Coronary artery (tissue), 2 donors: ENCODE data around the gene CD93.

Experiments
- DNase-seq: peaks from one replicate; pipeline ENCODE4 v3.0.0-alpha.2; 2017; ENCODE audit warnings: low spot score
- H3K27ac ChIP-seq, 2 donors: fragments of 200-600 bp; sonication (generic); one replicate each; pipeline ENCODE4 v1.5.1; 2016 to 2019
- H3K4me3 ChIP-seq: fragments of 200-600 bp; sonication (generic); 2 replicates; pipeline ENCODE4 v1.5.1; 2016; ENCODE audit warnings: mild to moderate bottlenecking, moderate library complexity
- CTCF ChIP-seq: fragments of 200-600 bp; sonication (generic); IDR thresholded peaks from one replicate; pipeline ENCODE4 v1.5.1; 2019; ENCODE audit warnings: antibody characterized with exemption

Gene CD93

GRCh38 chr20:23061734-23062561 lies 24.2 kb downstream of the CD93 start:
- Histone ChIP-seq H3K4me3 (peak overlapping the region; percentile 37), H3K27ac (peak overlapping the region; percentile 71 to 94)
- peak; percentile 51 for TF ChIP-seq CTCF
- peak; percentile 84 for DNase-seq

GRCh38 chr20:23061262-23061661 lies 24.9 kb downstream of the CD93 start:
- TF ChIP-seq CTCF: no peak
- H3K27ac ChIP-seq: peak overlapping the region; percentile 71 to 94
- H3K4me3 ChIP-seq: peak overlapping the region; percentile 37
- no peak for DNase-seq

- no peak overlapping the region for H3K4me3 ChIP-seq
- no peak for DNase-seq
- no peak for TF ChIP-seq CTCF
- peak overlapping the region; percentile 71 to 94 for H3K27ac ChIP-seq
These were observed 25.5 kb downstream of the CD93 start for GRCh38 chr20:23060629-23061028.

- no peak for DNase-seq
- no peak for TF ChIP-seq CTCF
- Histone ChIP-seq H3K27ac (peak overlapping the region; percentile 12 to 57), H3K4me3 (no peak overlapping the region)
These were observed 26.3 kb downstream of the CD93 start for GRCh38 chr20:23059846-23060245.

- no peak for DNase-seq
- Histone ChIP-seq H3K4me3 (no peak overlapping the region), H3K27ac (no peak overlapping the region)
- TF ChIP-seq CTCF: no peak
These were observed 27.1 kb downstream of the CD93 start for GRCh38 chr20:23059001-23059400.

GRCh38 chr20:23058240-23058639 lies 27.9 kb downstream of the CD93 start:
- H3K4me3 ChIP-seq: no peak overlapping the region
- TF ChIP-seq CTCF: no peak
- no peak for DNase-seq
- H3K27ac ChIP-seq: no peak overlapping the region

- no peak overlapping the region for H3K27ac ChIP-seq
- H3K4me3 ChIP-seq: no peak overlapping the region
- no peak for DNase-seq
- no peak for TF ChIP-seq CTCF
These were observed 33.2 kb downstream of the CD93 start for GRCh38 chr20:23052904-23053303.
